Loucy (cell line): ENCODE measurements around the gene IFI6.
"Not testable (repeated sequence)": the region's sequence is repeated elsewhere in the genome, so short reads cannot be mapped to it uniquely, and the experiment has no call there.

ENCODE experiments used
- EZH2phosphoT487 ChIP-seq: fragments of 200-600 bp; IDR thresholded peaks from 2 replicates; pipeline ENCODE4 v1.6.1; 2018; ENCODE audit warnings: antibody characterized with exemption, mild to moderate bottlenecking, moderate library complexity, borderline replicate concordance
- TF ChIP-seq, protein P1 (sequence below): fragments of 200-600 bp; sonication (generic); conservative IDR thresholded peaks from 2 replicates; pipeline ENCODE4 v1.5.1; 2014; ENCODE audit warnings: mild to moderate bottlenecking, antibody characterized with exemption, low read length

DNA sequence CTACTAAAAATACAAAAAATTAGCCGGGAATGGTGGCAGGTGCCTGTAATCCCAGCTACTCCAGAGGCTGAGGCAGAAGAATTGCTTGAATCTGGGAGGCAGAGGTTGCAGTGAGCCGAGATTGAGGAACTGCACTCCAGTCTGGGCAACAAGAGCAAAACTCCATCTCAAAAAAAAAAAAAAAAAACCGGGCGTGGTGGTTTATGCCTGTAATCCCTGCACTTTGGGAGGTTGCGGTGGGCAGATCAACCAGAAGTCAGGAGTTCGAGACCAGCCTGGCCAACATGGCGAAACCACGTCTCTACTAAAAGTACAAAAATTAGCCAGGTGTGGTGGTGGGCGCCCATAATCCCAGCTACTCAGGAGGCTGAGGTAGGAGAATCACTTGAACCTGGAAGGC lies 31.5 kb downstream of the IFI6 start:
- TF ChIP-seq, protein P1, sequence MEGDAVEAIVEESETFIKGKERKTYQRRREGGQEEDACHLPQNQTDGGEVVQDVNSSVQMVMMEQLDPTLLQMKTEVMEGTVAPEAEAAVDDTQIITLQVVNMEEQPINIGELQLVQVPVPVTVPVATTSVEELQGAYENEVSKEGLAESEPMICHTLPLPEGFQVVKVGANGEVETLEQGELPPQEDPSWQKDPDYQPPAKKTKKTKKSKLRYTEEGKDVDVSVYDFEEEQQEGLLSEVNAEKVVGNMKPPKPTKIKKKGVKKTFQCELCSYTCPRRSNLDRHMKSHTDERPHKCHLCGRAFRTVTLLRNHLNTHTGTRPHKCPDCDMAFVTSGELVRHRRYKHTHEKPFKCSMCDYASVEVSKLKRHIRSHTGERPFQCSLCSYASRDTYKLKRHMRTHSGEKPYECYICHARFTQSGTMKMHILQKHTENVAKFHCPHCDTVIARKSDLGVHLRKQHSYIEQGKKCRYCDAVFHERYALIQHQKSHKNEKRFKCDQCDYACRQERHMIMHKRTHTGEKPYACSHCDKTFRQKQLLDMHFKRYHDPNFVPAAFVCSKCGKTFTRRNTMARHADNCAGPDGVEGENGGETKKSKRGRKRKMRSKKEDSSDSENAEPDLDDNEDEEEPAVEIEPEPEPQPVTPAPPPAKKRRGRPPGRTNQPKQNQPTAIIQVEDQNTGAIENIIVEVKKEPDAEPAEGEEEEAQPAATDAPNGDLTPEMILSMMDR, result not testable (repeated sequence)
- not testable (repeated sequence) for TF ChIP-seq EZH2phosphoT487
